PFSK-1 (cell line): ENCODE results near the gene CYB561D1.

Source experiments
- FOXP2 ChIP-seq: optimal IDR thresholded peaks from 2 replicates; pipeline ENCODE3; 2011; ENCODE audit warnings: borderline replicate concordance, control low read depth, inconsistent platforms; ENCODE audit not compliant: insufficient read depth; ENCODE audit errors: extremely low read length, extremely low read depth
- POLR2AphosphoS5 ChIP-seq: IDR thresholded peaks from 2 replicates; pipeline ENCODE4 v1.6.1; 2012; ENCODE audit warnings: low read depth, mild to moderate bottlenecking, control low read depth, low read length, moderate library complexity
- SIN3A ChIP-seq: IDR thresholded peaks from 2 replicates; pipeline ENCODE4 v1.6.1; 2012; ENCODE audit warnings: mild to moderate bottlenecking, low read length, moderate library complexity, borderline replicate concordance; ENCODE audit not compliant: insufficient read depth
- TAF1 ChIP-seq: IDR thresholded peaks from 2 replicates; pipeline ENCODE4 v1.6.1; 2012; ENCODE audit warnings: low read length, control low read depth, borderline replicate concordance; ENCODE audit not compliant: insufficient read depth
- TF ChIP-seq, protein P1 (sequence below), 2 experiments: IDR thresholded peaks; 2 replicates each; pipeline versions ENCODE4 v1.6.1 to v1.8.0; 2011 to 2012; ENCODE audit warnings: low read depth in 2 of 2, low read length in 2 of 2, control low read depth in 1 of 2, inconsistent platforms in 1 of 2, mild to moderate bottlenecking in 1 of 2, moderate library complexity in 1 of 2; ENCODE audit not compliant: insufficient read depth in 1 of 2

- TF ChIP-seq, protein P1, sequence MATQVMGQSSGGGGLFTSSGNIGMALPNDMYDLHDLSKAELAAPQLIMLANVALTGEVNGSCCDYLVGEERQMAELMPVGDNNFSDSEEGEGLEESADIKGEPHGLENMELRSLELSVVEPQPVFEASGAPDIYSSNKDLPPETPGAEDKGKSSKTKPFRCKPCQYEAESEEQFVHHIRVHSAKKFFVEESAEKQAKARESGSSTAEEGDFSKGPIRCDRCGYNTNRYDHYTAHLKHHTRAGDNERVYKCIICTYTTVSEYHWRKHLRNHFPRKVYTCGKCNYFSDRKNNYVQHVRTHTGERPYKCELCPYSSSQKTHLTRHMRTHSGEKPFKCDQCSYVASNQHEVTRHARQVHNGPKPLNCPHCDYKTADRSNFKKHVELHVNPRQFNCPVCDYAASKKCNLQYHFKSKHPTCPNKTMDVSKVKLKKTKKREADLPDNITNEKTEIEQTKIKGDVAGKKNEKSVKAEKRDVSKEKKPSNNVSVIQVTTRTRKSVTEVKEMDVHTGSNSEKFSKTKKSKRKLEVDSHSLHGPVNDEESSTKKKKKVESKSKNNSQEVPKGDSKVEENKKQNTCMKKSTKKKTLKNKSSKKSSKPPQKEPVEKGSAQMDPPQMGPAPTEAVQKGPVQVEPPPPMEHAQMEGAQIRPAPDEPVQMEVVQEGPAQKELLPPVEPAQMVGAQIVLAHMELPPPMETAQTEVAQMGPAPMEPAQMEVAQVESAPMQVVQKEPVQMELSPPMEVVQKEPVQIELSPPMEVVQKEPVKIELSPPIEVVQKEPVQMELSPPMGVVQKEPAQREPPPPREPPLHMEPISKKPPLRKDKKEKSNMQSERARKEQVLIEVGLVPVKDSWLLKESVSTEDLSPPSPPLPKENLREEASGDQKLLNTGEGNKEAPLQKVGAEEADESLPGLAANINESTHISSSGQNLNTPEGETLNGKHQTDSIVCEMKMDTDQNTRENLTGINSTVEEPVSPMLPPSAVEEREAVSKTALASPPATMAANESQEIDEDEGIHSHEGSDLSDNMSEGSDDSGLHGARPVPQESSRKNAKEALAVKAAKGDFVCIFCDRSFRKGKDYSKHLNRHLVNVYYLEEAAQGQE (IDR thresholded peaks at IDR 0.05; ENCODE audit: insufficient read depth in 1 of 2, low read depth in 2 of 2, low read length in 2 of 2): no peak
- TF ChIP-seq POLR2AphosphoS5 (no peak), SIN3A (no peak), TAF1 (no peak), FOXP2 (no peak)
These were observed 19.3 kb downstream of the CYB561D1 start for GRCh38 chr1:109513110-109513710.
